Activated CD4-positive, alpha-beta T cell treated with anti-CD3 and anti-CD28 coated beads, Interleukin-2, Interleukin-4, amounts not matched to agents 100 ng/mL and 50 ng/mL, durations not matched to agents 16 hours and 8 hours (primary cell): ENCODE data around the gene TRPM5.

Source experiments
- DNase-seq: peaks from one replicate; pipeline ENCODE4 v3.0.0-alpha.2; 2020; ENCODE audit warnings: low spot score

TRPM5 gene

GRCh38 chr11:2436013-2436520 lies 8.2 kb downstream of the TRPM5 start:
- no peak for DNase-seq

GRCh38 chr11:2435288-2436012 lies 8.9 kb downstream of the TRPM5 start:
- no peak for DNase-seq

- DNase-seq, result no peak
These were observed 9.6 kb downstream of the TRPM5 start for GRCh38 chr11:2434506-2435255.

- no peak for DNase-seq
These were observed 10.3 kb downstream of the TRPM5 start for GRCh38 chr11:2434008-2434407.

- DNase-seq, result no peak
These were observed 11.0 kb downstream of the TRPM5 start for GRCh38 chr11:2433106-2433925.

- DNase-seq, result no peak
These were observed 11.7 kb downstream of the TRPM5 start for GRCh38 chr11:2432628-2433071.

GRCh38 chr11:2432171-2432621 lies 12.1 kb downstream of the TRPM5 start:
- no peak for DNase-seq

- DNase-seq, result no peak
These were observed 12.9 kb downstream of the TRPM5 start for GRCh38 chr11:2431395-2431794.

GRCh38 chr11:2428322-2428795 lies 16.0 kb downstream of the TRPM5 start:
- peak; percentile 74 for DNase-seq

- no peak for DNase-seq
These were observed 16.5 kb downstream of the TRPM5 start for GRCh38 chr11:2427721-2428321.

- no peak for DNase-seq
These were observed 17.3 kb downstream of the TRPM5 start for GRCh38 chr11:2426826-2427521.

- no peak for DNase-seq
These were observed 18.1 kb downstream of the TRPM5 start for GRCh38 chr11:2426221-2426620.

- DNase-seq, result no peak
These were observed 18.8 kb downstream of the TRPM5 start for GRCh38 chr11:2425506-2425905.

- no peak for DNase-seq
These were observed 19.4 kb downstream of the TRPM5 start for GRCh38 chr11:2424811-2425495.

GRCh38 chr11:2423157-2424025 lies 20.9 kb downstream of the TRPM5 start:
- no peak for DNase-seq

GRCh38 chr11:2422461-2423156 lies 21.7 kb downstream of the TRPM5 start:
- DNase-seq, result no peak

- DNase-seq, result no peak
These were observed 22.3 kb downstream of the TRPM5 start for GRCh38 chr11:2421996-2422395.

GRCh38 chr11:2421226-2421994 lies 22.9 kb downstream of the TRPM5 start:
- no peak for DNase-seq
